ENCODE measurements around the gene SDK1.
"Not testable (repeated sequence)": the region's sequence is repeated elsewhere in the genome, so short reads cannot be mapped to it uniquely, and the experiment has no call there.

SDK1 gene

GRCh38 chr7:4217126-4217660 lies 916.1 kb downstream of the SDK1 start:
- not testable (repeated sequence) for DNase-seq

- DNase-seq, result no peak
Observed at GRCh38 chr7:4218481-4218880, 917.4 kb downstream of the SDK1 start.

GRCh38 chr7:4220011-4220410 lies 919.0 kb downstream of the SDK1 start:
- no peak for DNase-seq

GRCh38 chr7:4221043-4221442 lies 920.0 kb downstream of the SDK1 start:
- DNase-seq, result no peak

- no peak for DNase-seq
Observed at GRCh38 chr7:4222676-4223075, 921.6 kb downstream of the SDK1 start.

GRCh38 chr7:4225361-4225771 lies 924.3 kb downstream of the SDK1 start:
- DNase-seq, result no peak

GRCh38 chr7:4225881-4226523 lies 925.0 kb downstream of the SDK1 start:
- no peak for DNase-seq

- DNase-seq, result no peak
Observed at GRCh38 chr7:4226524-4226882, 925.5 kb downstream of the SDK1 start.

- DNase-seq, result no peak
Observed at GRCh38 chr7:4227105-4228010, 926.3 kb downstream of the SDK1 start.

GRCh38 chr7:4230352-4230751 lies 929.3 kb downstream of the SDK1 start:
- DNase-seq, result no peak

- no peak for DNase-seq
Observed at GRCh38 chr7:4233146-4233545, 932.1 kb downstream of the SDK1 start.

GRCh38 chr7:4233621-4234497 lies 932.8 kb downstream of the SDK1 start:
- DNase-seq, result no peak

- no peak for DNase-seq
Observed at GRCh38 chr7:4234498-4234855, 933.4 kb downstream of the SDK1 start.

GRCh38 chr7:4234886-4235285 lies 933.8 kb downstream of the SDK1 start:
- DNase-seq, result no peak

GRCh38 chr7:4235596-4235995 lies 934.5 kb downstream of the SDK1 start:
- DNase-seq, result no peak

- no peak for DNase-seq
Observed at GRCh38 chr7:4236389-4236788, 935.3 kb downstream of the SDK1 start.

GRCh38 chr7:4236873-4237272 lies 935.8 kb downstream of the SDK1 start:
- DNase-seq, result not testable (repeated sequence)

GRCh38 chr7:4237296-4238235 lies 936.5 kb downstream of the SDK1 start:
- DNase-seq, result no peak

- no peak for DNase-seq
Observed at GRCh38 chr7:4238861-4239260, 937.8 kb downstream of the SDK1 start.

GRCh38 chr7:4240042-4240441 lies 939.0 kb downstream of the SDK1 start:
- DNase-seq, result no peak

GRCh38 chr7:4240520-4241303 lies 939.7 kb downstream of the SDK1 start:
- no peak for DNase-seq
